ENCODE data around the gene ARID1B. TPM values are rescaled to one million over a fixed set of nuclear protein-coding genes. Genes with fewer than 3 reads are reported as not detected.

Gene ARID1B
- total and polyA plus RNA-seq, 2 experiments from 2014 or later: 41.9 to 72.7 TPM

GRCh38 chr6:157213426-157213825 lies 436.2 kb downstream of the ARID1B start:
- H3K4me1 ChIP-seq (ENCODE audit: low read depth): no peaks in the 10 kb centered on the region
- no peaks in the 10 kb centered on the region for H3K9me3 ChIP-seq (ENCODE audit: low read depth)
- H3K27ac ChIP-seq: no peak overlapping the region
- no peaks in the 10 kb centered on the region for H3K27me3 ChIP-seq
- H3K4me3 ChIP-seq: no peak overlapping the region
- no peak for TF ChIP-seq CTCF (IDR thresholded peaks at IDR 0.05; ENCODE audit: low read depth, low read length)
- no peak for DNase-seq (ENCODE audit: low read depth in 1 of 2, low spot score in 1 of 2)
- no peaks in the 10 kb centered on the region for H3K36me3 ChIP-seq

- Histone ChIP-seq H3K27ac (no peak overlapping the region), H3K4me1 (ENCODE audit: low read depth) (no peaks in the 10 kb centered on the region), H3K36me3 (no peaks in the 10 kb centered on the region), H3K4me3 (no peak overlapping the region), H3K27me3 (no peaks in the 10 kb centered on the region), H3K9me3 (ENCODE audit: low read depth) (no peaks in the 10 kb centered on the region)
- no peak for TF ChIP-seq CTCF (IDR thresholded peaks at IDR 0.05; ENCODE audit: low read depth, low read length)
- DNase-seq (ENCODE audit: low read depth in 1 of 2, low spot score in 1 of 2): no peak
These were observed 436.9 kb downstream of the ARID1B start for GRCh38 chr6:157213907-157214565.

GRCh38 chr6:157215717-157216116 lies 438.5 kb downstream of the ARID1B start:
- no peak for TF ChIP-seq CTCF (IDR thresholded peaks at IDR 0.05; ENCODE audit: low read depth, low read length)
- no peaks in the 10 kb centered on the region for H3K4me1 ChIP-seq (ENCODE audit: low read depth)
- DNase-seq (ENCODE audit: low read depth in 1 of 2, low spot score in 1 of 2): no peak

GRCh38 chr6:157216570-157216969 lies 439.4 kb downstream of the ARID1B start:
- no peak for DNase-seq (ENCODE audit: low read depth in 1 of 2, low spot score in 1 of 2)

More at GRCh38 chr6:157215717-157216116, 438.5 kb downstream of the ARID1B start:
- no peak overlapping the region for H3K27ac ChIP-seq
- no peaks in the 10 kb centered on the region for H3K27me3 ChIP-seq
- no peak overlapping the region for H3K4me3 ChIP-seq
- no peaks in the 10 kb centered on the region for H3K36me3 ChIP-seq
- no peaks in the 10 kb centered on the region for H3K9me3 ChIP-seq (ENCODE audit: low read depth)

GRCh38 chr6:157217198-157217893 lies 440.2 kb downstream of the ARID1B start:
- no peak for TF ChIP-seq CTCF (IDR thresholded peaks at IDR 0.05; ENCODE audit: low read depth, low read length)

More at GRCh38 chr6:157216570-157216969, 439.4 kb downstream of the ARID1B start:
- TF ChIP-seq CTCF (IDR thresholded peaks at IDR 0.05; ENCODE audit: low read depth, low read length): no peak
- Histone ChIP-seq H3K4me1 (ENCODE audit: low read depth) (no peaks in the 10 kb centered on the region), H3K36me3 (no peaks in the 10 kb centered on the region), H3K9me3 (ENCODE audit: low read depth) (no peaks in the 10 kb centered on the region), H3K27me3 (no peaks in the 10 kb centered on the region), H3K27ac (no peak overlapping the region), H3K4me3 (no peak overlapping the region)

More at GRCh38 chr6:157217198-157217893, 440.2 kb downstream of the ARID1B start:
- no peaks in the 10 kb centered on the region for H3K27me3 ChIP-seq
- no peak overlapping the region for H3K27ac ChIP-seq
- no peak overlapping the region for H3K4me3 ChIP-seq
- no peaks in the 10 kb centered on the region for H3K9me3 ChIP-seq (ENCODE audit: low read depth)
- no peak for DNase-seq (ENCODE audit: low read depth in 1 of 2, low spot score in 1 of 2)
- H3K36me3 ChIP-seq: no peaks in the 10 kb centered on the region
- no peaks in the 10 kb centered on the region for H3K4me1 ChIP-seq (ENCODE audit: low read depth)
